OCI-LY3 (cell line): Measurements from ENCODE around the gene UBXN10.

Experiments used
- CTCF ChIP-seq: fragments of 200-600, 300-600 bp; sonication (generic); IDR thresholded peaks from 2 replicates; pipeline ENCODE4 v1.5.1; 2014; ENCODE audit warnings: antibody characterized with exemption, low read length, low read depth
- EZH2phosphoT487 ChIP-seq: fragments of 200-600 bp; shearing (Covaris generic); IDR thresholded peaks from 2 replicates; pipeline ENCODE4 v1.6.1; 2018; ENCODE audit warnings: antibody characterized with exemption, mixed run types, low read depth

- no peak for TF ChIP-seq CTCF
- no peak for TF ChIP-seq EZH2phosphoT487
Observed at GRCh38 chr1:20169932-20170331, 16.0 kb upstream of the UBXN10 start.
